Epithelial cell of proximal tubule (primary cell): ENCODE measurements around the gene HK1. TPM values are rescaled to one million over a fixed set of nuclear protein-coding genes. Genes with fewer than 3 reads are reported as not detected.

Source experiments
- DNase-seq: peaks from one replicate; pipeline ENCODE4 v3.0.0-alpha.2; 2011; ENCODE audit warnings: low read depth
- H3K4me3 ChIP-seq: 2 replicates; pipeline ENCODE4 v1.5.1; 2011; ENCODE audit warnings: low read depth, mild to moderate bottlenecking, low read length
- CTCF ChIP-seq: conservative IDR thresholded peaks from 2 replicates; pipeline ENCODE4 v1.5.1; 2012; ENCODE audit warnings: low read depth, mild to moderate bottlenecking, low read length
- total RNA-seq: library from RNA; depleted of rRNA; stranded (reverse); fragments of >200 nt; gene quantifications from 2 replicates; pipeline ENCODE4 v1.2.3, GENCODE V29; 2015

The HK1 gene
- total RNA-seq, 1 donor from 2014 or later: 84.4 TPM

- TF ChIP-seq CTCF: no peak
- no peak for DNase-seq
- H3K4me3 ChIP-seq: no peak overlapping the region
Measured at GRCh38 chr10:69425511-69426298, 147.4 kb downstream of the HK1 start.

- no peak for TF ChIP-seq CTCF
- no peak for DNase-seq
- H3K4me3 ChIP-seq: no peak overlapping the region
Measured at GRCh38 chr10:69426376-69426727, 148.1 kb downstream of the HK1 start.

GRCh38 chr10:69428165-69428564 lies 149.9 kb downstream of the HK1 start:
- no peak for TF ChIP-seq CTCF
- no peak overlapping the region for H3K4me3 ChIP-seq
- no peak for DNase-seq

- DNase-seq: no peak
- no peak for TF ChIP-seq CTCF
- H3K4me3 ChIP-seq: no peak overlapping the region
Measured at GRCh38 chr10:69434169-69434568, 155.9 kb downstream of the HK1 start.

- TF ChIP-seq CTCF: no peak
- no peak overlapping the region for H3K4me3 ChIP-seq
- no peak for DNase-seq
Measured at GRCh38 chr10:69434926-69435325, 156.6 kb downstream of the HK1 start.

- no peak for TF ChIP-seq CTCF
- no peak for DNase-seq
- no peak overlapping the region for H3K4me3 ChIP-seq
Measured at GRCh38 chr10:69435966-69436520, 157.7 kb downstream of the HK1 start.
